Keratinocyte (primary cell): Measurements from ENCODE around the gene FLVCR2. TPM values are rescaled to one million over a fixed set of nuclear protein-coding genes. Genes with fewer than 3 reads are reported as not detected.

Source experiments
- DNase-seq: peaks from one replicate; pipeline ENCODE4 v3.0.0-alpha.2; 2011; ENCODE audit warnings: low read depth, missing footprints, low spot score
- FAIRE-seq: peaks from 2 replicates; lab custom pipeline; 2011; peaks lifted over from hg19 to GRCh38; lab: Jason Lieb, UNC
- H2AFZ ChIP-seq: 2 replicates; pipeline ENCODE4 v1.6.0; 2012; ENCODE audit warnings: low read length, control low read depth, inconsistent platforms; ENCODE audit not compliant: control insufficient read depth
- H3K27ac ChIP-seq: 2 replicates; pipeline ENCODE4 v1.5.1; 2011; ENCODE audit warnings: low read length; ENCODE audit not compliant: control insufficient read depth, insufficient read depth
- H3K27me3 ChIP-seq: 3 replicates; pipeline ENCODE4 v1.6.0; 2011; ENCODE audit warnings: low read length; ENCODE audit not compliant: control insufficient read depth, insufficient read depth; ENCODE audit errors: extremely low read depth
- H3K36me3 ChIP-seq, 2 experiments: 2 replicates in 1 of 2; 3 replicates in 1 of 2; pipeline ENCODE4 v1.5.1; 2011; ENCODE audit warnings: low read length in 2 of 2, mild to moderate bottlenecking in 1 of 2; ENCODE audit not compliant: control insufficient read depth in 2 of 2, insufficient read depth in 2 of 2; ENCODE audit errors: extremely low read depth in 1 of 2
- H3K4me1 ChIP-seq: 3 replicates; pipeline ENCODE4 v1.5.1; 2011; ENCODE audit warnings: low read length; ENCODE audit not compliant: control insufficient read depth, insufficient read depth; ENCODE audit errors: extremely low read depth
- H3K4me2 ChIP-seq: 3 replicates; pipeline ENCODE4 v1.6.0; 2011; ENCODE audit warnings: low read depth, low read length; ENCODE audit not compliant: control insufficient read depth, insufficient read depth; ENCODE audit errors: extremely low read depth
- H3K4me3 ChIP-seq, 3 experiments: fragments of 200-600 bp in 1 of 3; sonication (generic) in 1 of 3; 2 replicates in 2 of 3; 3 replicates in 1 of 3; pipeline ENCODE4 v1.5.1; 2011 to 2016; ENCODE audit warnings: low read length in 3 of 3, mild to moderate bottlenecking in 3 of 3, control low read depth in 2 of 3, inconsistent platforms in 1 of 3, low read depth in 1 of 3, mixed read lengths in 1 of 3, mixed run types in 1 of 3, moderate library complexity in 1 of 3; ENCODE audit not compliant: control insufficient read depth in 2 of 3, insufficient read depth in 2 of 3; ENCODE audit errors: extremely low read depth in 1 of 3
- H3K79me2 ChIP-seq: 2 replicates; pipeline ENCODE4 v1.6.0; 2012; ENCODE audit warnings: low read length; ENCODE audit not compliant: control insufficient read depth, insufficient read depth
- H3K9ac ChIP-seq: 3 replicates; pipeline ENCODE4 v1.6.0; 2011; ENCODE audit warnings: low read length; ENCODE audit not compliant: control insufficient read depth, insufficient read depth; ENCODE audit errors: extremely low read depth
- H3K9me1 ChIP-seq: 3 replicates; pipeline ENCODE4 v1.6.0; 2011; ENCODE audit warnings: low read length; ENCODE audit not compliant: control insufficient read depth, insufficient read depth; ENCODE audit errors: extremely low read depth
- H3K9me3 ChIP-seq: 2 replicates; pipeline ENCODE4 v1.5.1; 2012; ENCODE audit warnings: low read depth, low read length; ENCODE audit not compliant: control insufficient read depth
- H4K20me1 ChIP-seq: 3 replicates; pipeline ENCODE4 v1.6.0; 2011; ENCODE audit warnings: low read length; ENCODE audit not compliant: control insufficient read depth, insufficient read depth; ENCODE audit errors: extremely low read depth
- CTCF ChIP-seq, 3 experiments: IDR thresholded peaks in 1 of 3; conservative IDR thresholded peaks in 1 of 3; optimal IDR thresholded peaks in 1 of 3; 2 replicates in 2 of 3; 3 replicates in 1 of 3; pipeline versions ENCODE3 to v1.5.1; 2011; ENCODE audit warnings: low read length in 3 of 3, mild to moderate bottlenecking in 3 of 3, moderate library complexity in 2 of 3, control low read depth in 1 of 3, inconsistent platforms in 1 of 3; ENCODE audit not compliant: insufficient read depth in 2 of 3; ENCODE audit errors: extremely low read depth in 1 of 3
- EZH2 ChIP-seq: IDR thresholded peaks from one replicate; pipeline ENCODE4 v1.6.1; 2012; ENCODE audit warnings: inconsistent platforms, mild to moderate bottlenecking, low read length, moderate library complexity
- dilution Hi-C: fragments of 300-500 bp; cut with MboI; formaldehyde crosslinking; loops from one replicate; pipeline ENCODE4 v1.7.0; 2020; ENCODE audit warnings: low sequenced_read_pairs; ENCODE audit not compliant: extremely low pct_ligation_motif_present
- polyA plus RNA-seq, 5 experiments: library from polyadenylated mRNA; depleted of rRNA in 3 of 5; stranded (reverse) in 3 of 5; stranded (forward) in 1 of 5; unstranded in 1 of 5; fragments of >200 nt; gene quantifications; 1 replicate in 1 of 5; 2 replicates in 3 of 5; 3 replicates in 1 of 5; pipeline versions ENCODE4 v1.2.1 to v1.2.3, GENCODE V29; 2011 to 2012; ENCODE audit warnings: missing spikeins in 2 of 5, low read depth in 1 of 5, low replicate concordance in 1 of 5

The FLVCR2 gene
- polyA plus RNA-seq, 1 donor (not counting 4 experiments of a cell fraction or from before 2014, with no cell fraction given): 0.45 TPM

GRCh38 chr14:75591987-75592575 is 13.7 kb downstream of the FLVCR2 start:
- H3K27me3 ChIP-seq: no peaks in the 10 kb centered on the region
- no peaks in the 10 kb centered on the region for H3K4me1 ChIP-seq
- H3K4me3 ChIP-seq: no peak overlapping the region
- H3K9me3 ChIP-seq: no peaks in the 10 kb centered on the region
- H3K9me1 ChIP-seq: no peaks in the 10 kb centered on the region
- H3K36me3 ChIP-seq: no peaks in the 10 kb centered on the region
- DNase-seq (no peak), FAIRE-seq (no peak)
- no peak overlapping the region for H3K9ac ChIP-seq
- dilution Hi-C loops: no loop called here
- H2AFZ ChIP-seq: no peak overlapping the region
- no peak overlapping the region for H3K27ac ChIP-seq
- H3K79me2 ChIP-seq: no peaks in the 10 kb centered on the region
- H3K4me2 ChIP-seq: no peak overlapping the region
- H4K20me1 ChIP-seq: no peaks in the 10 kb centered on the region
- no peak for TF ChIP-seq EZH2
- TF ChIP-seq CTCF (optimal IDR thresholded peaks at IDR 0.05 in 1 of 3, IDR thresholded peaks at IDR 0.05 in 1 of 3, conservative IDR thresholded peaks at IDR 0.05 in 1 of 3; ENCODE audit: extremely low read depth in 1 of 3, insufficient read depth in 2 of 3, low read length in 3 of 3): no peak

- H3K36me3 ChIP-seq: no peaks in the 10 kb centered on the region
- H2AFZ ChIP-seq: no peak overlapping the region
- H3K79me2 ChIP-seq: no peaks in the 10 kb centered on the region
- dilution Hi-C loops: no loop called here
- no peaks in the 10 kb centered on the region for H3K9me1 ChIP-seq
- no peak overlapping the region for H3K27ac ChIP-seq
- no peak overlapping the region for H3K4me3 ChIP-seq
- no peaks in the 10 kb centered on the region for H4K20me1 ChIP-seq
- H3K4me2 ChIP-seq: no peak overlapping the region
- no peak for FAIRE-seq
- no peaks in the 10 kb centered on the region for H3K27me3 ChIP-seq
- no peaks in the 10 kb centered on the region for H3K9me3 ChIP-seq
- no peak for DNase-seq
- no peak for TF ChIP-seq CTCF (optimal IDR thresholded peaks at IDR 0.05 in 1 of 3, IDR thresholded peaks at IDR 0.05 in 1 of 3, conservative IDR thresholded peaks at IDR 0.05 in 1 of 3; ENCODE audit: extremely low read depth in 1 of 3, insufficient read depth in 2 of 3, low read length in 3 of 3)
- TF ChIP-seq EZH2: no peak
- H3K4me1 ChIP-seq: no peaks in the 10 kb centered on the region
- no peak overlapping the region for H3K9ac ChIP-seq
Observed at GRCh38 chr14:75595226-75595625, 16.8 kb downstream of the FLVCR2 start.
